K562 (cell line): ENCODE measurements around the gene CYB561A3. TPM values are rescaled to one million over a fixed set of nuclear protein-coding genes. Genes with fewer than 3 reads are reported as not detected.

Experiments used
- EP300 ChIP-seq: IDR thresholded peaks from 2 replicates; pipeline ENCODE4 v1.6.1; 2012; ENCODE audit warnings: low read length, improper control_type of control experiment
- JUND ChIP-seq, 2 experiments: IDR thresholded peaks; 2 replicates in 1 of 2; 3 replicates in 1 of 2; pipeline ENCODE4 v1.6.1; 2011; ENCODE audit warnings: borderline replicate concordance in 2 of 2, low read depth in 2 of 2, low read length in 2 of 2, improper control_type of control experiment in 1 of 2, missing biosample characterization in 1 of 2, missing genetic modification characterization in 1 of 2, missing genetic modification reagents in 1 of 2
- KLF16 ChIP-seq: IDR thresholded peaks from 2 replicates; pipeline ENCODE4 v1.6.1; 2016; ENCODE audit warnings: antibody characterized with exemption
- MAFF ChIP-seq: IDR thresholded peaks from 2 replicates; pipeline ENCODE4 v1.6.1; 2012; ENCODE audit warnings: low read length, improper control_type of control experiment
- NR4A1 ChIP-seq, 2 experiments: fragments of 250-450 bp in 1 of 2; fragments of 450-650 bp in 1 of 2; sonication (Bioruptor Pico) in 1 of 2; IDR thresholded peaks; 2 replicates each; pipeline versions ENCODE4 v1.4.0 to v1.6.1; 2016 to 2020; ENCODE audit warnings: mild to moderate bottlenecking in 2 of 2, missing compliant biosample characterization in 1 of 2, missing genetic modification characterization in 1 of 2, moderate library complexity in 1 of 2
- PKNOX1 ChIP-seq: fragments of 450-650 bp; IDR thresholded peaks from 2 replicates; pipeline ENCODE4 v1.6.1; 2016
- RUNX1 ChIP-seq: sonication (generic); IDR thresholded peaks from 2 replicates; pipeline ENCODE4 v1.6.1; 2016; ENCODE audit warnings: antibody characterized with exemption, low read depth
- SFPQ ChIP-seq: fragments of 200-400 bp; formaldehyde crosslinking; IDR thresholded peaks from 2 replicates; pipeline ENCODE4 v1.6.1; 2017; ENCODE audit warnings: mild to moderate bottlenecking, low read depth, low read length, moderate library complexity
- SMAD1 ChIP-seq: fragments of 150-350 bp; IDR thresholded peaks from 2 replicates; pipeline ENCODE4 v1.6.1; 2014; ENCODE audit warnings: low read length, low read depth; ENCODE audit not compliant: partially characterized antibody
- SMAD3 ChIP-seq: fragments of 450-650 bp; formaldehyde crosslinking; conservative IDR thresholded peaks from 2 replicates; pipeline ENCODE4 v1.4.0; 2020; ENCODE audit warnings: mild to moderate bottlenecking
- SOX6 ChIP-seq: fragments of 450-650 bp; IDR thresholded peaks from 2 replicates; pipeline ENCODE4 v1.6.1; 2014; ENCODE audit warnings: mild to moderate bottlenecking
- SPI1 ChIP-seq: IDR thresholded peaks from 2 replicates; pipeline ENCODE4 v1.6.1; 2011; ENCODE audit warnings: low read depth, low read length, control low read depth, borderline replicate concordance
- ZMIZ1 ChIP-seq, 2 experiments: fragments of 150-350 bp in 1 of 2; IDR thresholded peaks; 2 replicates each; pipeline ENCODE4 v1.6.1; 2012 to 2016; ENCODE audit warnings: low read depth in 2 of 2, low read length in 2 of 2, mild to moderate bottlenecking in 1 of 2, moderate library complexity in 1 of 2
- ZNF347 ChIP-seq: fragments of 450-650 bp; formaldehyde crosslinking; IDR thresholded peaks from 2 replicates; pipeline ENCODE4 v1.4.0; 2020; ENCODE audit warnings: low read depth, mild to moderate bottlenecking, moderate library complexity
- ZNF449 ChIP-seq: fragments of 250-450 bp; sonication (Bioruptor Pico); IDR thresholded peaks from 2 replicates; pipeline ENCODE4 v1.8.0; 2022; ENCODE audit warnings: moderate library complexity, mild to moderate bottlenecking, inconsistent platforms
- polyA plus RNA-seq, 8 experiments: library from polyadenylated mRNA; depleted of rRNA in 4 of 8; stranded (reverse) in 5 of 8; unstranded in 3 of 8; fragments of >200 nt; fragmentation: Nextera tagmentation in 2 of 8; fragmentation: Illumina TruSeq in 1 of 8; extraction: Ambion mirVana in 2 of 8; extraction: Trizol in 1 of 8; gene quantifications; 2 replicates each; pipeline versions ENCODE4 v1.2.1 to v1.2.3, GENCODE V29; 2011 to 2014; ENCODE audit warnings: inconsistent platforms in 1 of 8, missing spikeins in 1 of 8
- total RNA-seq, 7 experiments: library from RNA; depleted of rRNA in 6 of 7; stranded (reverse); fragments of >200 nt in 6 of 7; fragmentation: Illumina TruSeq in 2 of 7; extraction: Trizol in 2 of 7; gene quantifications; 2 replicates each; pipeline versions ENCODE4 v1.2.1 to v1.2.3, GENCODE V29; 2011 to 2021; ENCODE audit warnings: low replicate concordance in 1 of 7

CYB561A3 gene
- total and polyA plus RNA-seq, 9 of the 15 experiments (the other 6 are each of a cell fraction or from before 2014, with no cell fraction given): 29.2 to 78.9 (median 37.9) TPM

GRCh38 chr11:61367406-61367805 is 5.7 kb upstream of the CYB561A3 start (continued):
- TF ChIP-seq SFPQ: no peak
- TF ChIP-seq NR4A1 (CRISPR knock-in tag; IDR thresholded peaks at IDR 0.05): no peak
- no peak for TF ChIP-seq NR4A1 (tag; IDR thresholded peaks at IDR 0.05)
- TF ChIP-seq JUND (IDR thresholded peaks at IDR 0.05; ENCODE audit: borderline replicate concordance, low read depth, low read length): peak; percentile 12; the same call in 1 of the 2 replicates
- no peak; the same call in 2 of the 3 replicates for TF ChIP-seq JUND (tag; IDR thresholded peaks at IDR 0.05; ENCODE audit: borderline replicate concordance, low read depth, low read length)
- 0 out of 2 replicates have a peak, but pooled peaks have one; percentile 37 for TF ChIP-seq SOX6
- TF ChIP-seq ZNF347 (CRISPR knock-in tag): no peak
- TF ChIP-seq ZNF449: 0 out of 2 replicates have a peak, but pooled peaks have one; percentile 26
- TF ChIP-seq SPI1: no peak
- TF ChIP-seq SMAD1: peak; percentile 47
- TF ChIP-seq MAFF: peak; percentile 90
- TF ChIP-seq SMAD3 (CRISPR knock-in tag): 0 out of 2 replicates have a peak, but pooled peaks have one; percentile 20
- peak in 1 of 2 experiments; percentile 34; a peak in 1 of 4 replicates for TF ChIP-seq ZMIZ1 (IDR thresholded peaks at IDR 0.05; ENCODE audit: low read depth in 2 of 2, low read length in 2 of 2)
- peak; percentile 24; the same call in 1 of the 2 replicates for TF ChIP-seq KLF16
- peak; percentile 57; the same call in 1 of the 2 replicates for TF ChIP-seq PKNOX1
- no peak for TF ChIP-seq RUNX1
- peak; percentile 85 for TF ChIP-seq EP300
